ENCODE measurements around the gene FRAS1.

DNA sequence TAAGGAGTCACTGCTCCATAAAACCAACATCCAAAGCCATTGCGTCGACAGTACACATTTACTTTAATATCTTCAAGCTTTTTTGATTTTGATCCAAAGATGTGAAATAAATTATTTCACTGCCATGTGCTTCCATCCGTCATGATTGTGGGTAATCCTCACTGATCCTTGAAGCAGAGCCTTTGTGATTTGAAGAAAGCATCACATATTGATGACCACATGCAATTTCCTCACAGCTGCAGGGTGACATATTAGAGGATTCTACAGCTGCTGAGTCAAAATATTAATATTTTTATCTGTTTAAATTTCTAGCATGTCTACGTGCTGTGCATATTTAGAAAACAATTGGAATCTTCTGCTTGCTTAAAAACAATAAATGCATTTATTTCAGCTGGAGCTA is 297.7 kb downstream of the FRAS1 start:
- TF ChIP-seq POLR2AphosphoS5 (IDR thresholded peaks at IDR 0.05; ENCODE audit: borderline replicate concordance, low read depth, low read length) (no peak), EZH2 (IDR thresholded peaks at IDR 0.05) (no peak), FOXP2 (optimal IDR thresholded peaks at IDR 0.05; ENCODE audit: control extremely low read depth, extremely low read length, insufficient read depth) (no peak)
